Activated CD8-positive, alpha-beta T cell treated with anti-CD3 and anti-CD28 coated beads for 36 hours (primary cell): Measurements from ENCODE around the gene NFYC. TPM values are rescaled to one million over a fixed set of nuclear protein-coding genes. Genes with fewer than 3 reads are reported as not detected.

ENCODE experiments used
- ATAC-seq: fragments of 200-7000 bp; cut with Tn5 transposase; one replicate; pipeline ENCODE4 v1.10.0; 2021; ENCODE audit warnings: mild to moderate bottlenecking, moderate library complexity
- CTCF ChIA-PET: fragments of 350-600 bp; sonication (Branson Sonifier 250); formaldehyde crosslinking; loops from one replicate; lab custom pipeline; 2021; ENCODE audit warnings: antibody characterized with exemption; lab: Charles Lee
- POLR2A ChIA-PET: fragments of 350-600 bp; sonication (Branson Sonifier 250); formaldehyde crosslinking; loops from one replicate; lab custom pipeline; 2021; ENCODE audit warnings: antibody characterized with exemption; lab: Charles Lee
- DNase-seq: peaks from one replicate; pipeline ENCODE4 v3.0.0-alpha.2; 2020
- H3K27ac Mint-ChIP-seq: one replicate; pipeline ENCODE4 v1.8.0; 2021; ENCODE audit warnings: mild to moderate bottlenecking, mixed read lengths
- H3K27me3 Mint-ChIP-seq: one replicate; pipeline ENCODE4 v1.8.0; 2021; ENCODE audit warnings: mixed read lengths
- H3K36me3 Mint-ChIP-seq: one replicate; pipeline ENCODE4 v1.8.0; 2021; ENCODE audit warnings: low read depth, mixed read lengths
- H3K4me1 Mint-ChIP-seq: one replicate; pipeline ENCODE4 v1.8.0; 2021; ENCODE audit warnings: low read depth, mixed read lengths
- H3K4me3 Mint-ChIP-seq: one replicate; pipeline ENCODE4 v1.8.0; 2021; ENCODE audit warnings: mild to moderate bottlenecking, moderate library complexity, mixed read lengths
- H3K9me3 Mint-ChIP-seq: one replicate; pipeline ENCODE4 v1.8.0; 2021; ENCODE audit warnings: mixed read lengths
- CTCF ChIP-seq: fragments of 200-600 bp; IDR thresholded peaks from one replicate; pipeline ENCODE4 v1.8.0; 2022; ENCODE audit warnings: antibody characterized with exemption, mild to moderate bottlenecking
- intact Hi-C: fragments of 100-400 bp; cut with micrococcal nuclease; formaldehyde crosslinking; loops from one replicate; pipeline ENCODE4 v1.10.0; 2022
- total RNA-seq, 2 experiments: library from RNA; stranded (reverse); gene quantifications; one replicate each; pipeline ENCODE4 v1.2.3, GENCODE V29; 2021

NFYC gene
- total RNA-seq, 2 experiments from 2014 or later: 45.6 to 53.8 TPM

GRCh38 chr1:40758578-40759343 is 67.3 kb downstream of the NFYC start:
- intact Hi-C loops: no loop called here
- no peaks in the 10 kb centered on the region for H3K27me3 Mint-ChIP-seq
- H3K36me3 Mint-ChIP-seq: peaks cover 46% of the 10 kb centered on the region
- peaks cover 16% of the 10 kb centered on the region for H3K4me1 Mint-ChIP-seq
- H3K9me3 Mint-ChIP-seq: no peaks in the 10 kb centered on the region
- H3K27ac Mint-ChIP-seq: peak overlapping the region; percentile 1
- no peak for ATAC-seq
- DNase-seq: no peak
- CTCF ChIA-PET: interaction anchor here (0.6 to 9.5 kb wide), 2 partner anchors 15 to 142 kb away, joined by 3 to 90 read pairs; no protein-coding TSS in a partner anchor
- no peak overlapping the region for H3K4me3 Mint-ChIP-seq
- no peak for TF ChIP-seq CTCF
- POLR2A ChIA-PET: interaction anchor here (0.6 to 0.8 kb wide), 2 partner anchors 67 to 242 kb away, joined by 3 read pairs; partner anchors contain the start of gene NFYC

GRCh38 chr1:40760984-40761383 is 69.5 kb downstream of the NFYC start:
- Mint-ChIP-seq H3K9me3 (no peaks in the 10 kb centered on the region), H3K27ac (peak overlapping the region; percentile 30), H3K27me3 (no peaks in the 10 kb centered on the region), H3K4me1 (peaks cover 31% of the 10 kb centered on the region), H3K4me3 (no peak overlapping the region), H3K36me3 (peaks cover 44% of the 10 kb centered on the region)
- no peak for DNase-seq
- intact Hi-C loops: no loop called here
- TF ChIP-seq CTCF: no peak
- no peak for ATAC-seq
- ChIA-PET POLR2A (no interaction called here), CTCF (interaction anchor here (9.5 kb wide), 1 partner anchor 13 kb away, joined by 90 read pairs; no protein-coding TSS in a partner anchor)

GRCh38 chr1:40762144-40762923 is 70.8 kb downstream of the NFYC start:
- ChIA-PET CTCF (interaction anchor here (4.0 kb wide), 1 partner anchor 12 kb away, joined by 92 read pairs; no protein-coding TSS in a partner anchor), POLR2A (no interaction called here)
- DNase-seq (no peak), ATAC-seq (no peak)
- no peak for TF ChIP-seq CTCF
- intact Hi-C loops: no loop called here
- Mint-ChIP-seq H3K4me3 (no peak overlapping the region), H3K36me3 (peaks cover 55% of the 10 kb centered on the region), H3K9me3 (no peaks in the 10 kb centered on the region), H3K27ac (peak overlapping the region; percentile 76), H3K27me3 (no peaks in the 10 kb centered on the region), H3K4me1 (peaks cover 36% of the 10 kb centered on the region)

GRCh38 chr1:40763742-40764532 is 72.4 kb downstream of the NFYC start:
- no peaks in the 10 kb centered on the region for H3K27me3 Mint-ChIP-seq
- ChIA-PET CTCF (interaction anchor here (1.0 to 4.0 kb wide), 7 partner anchors 10 to 187 kb away, joined by 3 to 92 read pairs (median 5); no protein-coding TSS in a partner anchor), POLR2A (interaction anchor here (0.6 to 2.3 kb wide), 4 partner anchors 11 to 114 kb away, joined by 3 to 12 read pairs (median 4); no protein-coding TSS in a partner anchor)
- ATAC-seq (peak; percentile 73), DNase-seq (peak; percentile 17)
- no peaks in the 10 kb centered on the region for H3K9me3 Mint-ChIP-seq
- peak overlapping the region; percentile 96 for H3K27ac Mint-ChIP-seq
- peaks cover 40% of the 10 kb centered on the region for H3K4me1 Mint-ChIP-seq
- H3K36me3 Mint-ChIP-seq: peaks cover 54% of the 10 kb centered on the region
- TF ChIP-seq CTCF: no peak
- H3K4me3 Mint-ChIP-seq: peak overlapping the region; percentile 51
- intact Hi-C loops: no loop called here
